ENCODE results near the gene AKR1C2.

DNA sequence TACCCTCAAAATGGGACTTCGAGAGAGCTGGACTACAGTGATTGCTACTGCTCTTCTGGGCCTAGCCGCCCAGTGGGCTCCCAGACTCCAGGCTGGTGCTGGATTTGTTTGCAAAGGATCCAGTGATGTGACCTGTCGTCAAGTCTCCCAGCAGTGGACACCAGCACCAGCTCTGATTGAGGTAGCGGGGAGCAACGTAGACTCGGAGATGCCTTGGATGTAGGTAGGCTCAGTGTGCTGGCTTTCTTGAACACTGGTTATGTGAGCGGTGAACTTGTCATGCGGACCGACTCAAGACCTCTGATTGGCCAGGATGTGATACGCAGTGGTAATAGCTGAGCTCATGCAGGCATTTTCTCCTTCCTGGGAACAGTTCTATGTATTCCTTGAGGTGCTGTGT, 19.4 kb downstream of the AKR1C2 start:
- no peak for TF ChIP-seq CEBPB (tag; IDR thresholded peaks at IDR 0.05)
- TF ChIP-seq, protein P1, sequence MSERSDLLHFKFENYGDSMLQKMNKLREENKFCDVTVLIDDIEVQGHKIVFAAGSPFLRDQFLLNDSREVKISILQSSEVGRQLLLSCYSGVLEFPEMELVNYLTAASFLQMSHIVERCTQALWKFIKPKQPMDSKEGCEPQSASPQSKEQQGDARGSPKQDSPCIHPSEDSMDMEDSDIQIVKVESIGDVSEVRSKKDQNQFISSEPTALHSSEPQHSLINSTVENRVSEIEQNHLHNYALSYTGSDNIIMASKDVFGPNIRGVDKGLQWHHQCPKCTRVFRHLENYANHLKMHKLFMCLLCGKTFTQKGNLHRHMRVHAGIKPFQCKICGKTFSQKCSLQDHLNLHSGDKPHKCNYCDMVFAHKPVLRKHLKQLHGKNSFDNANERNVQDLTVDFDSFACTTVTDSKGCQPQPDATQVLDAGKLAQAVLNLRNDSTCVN (CRISPR knock-in tag; IDR thresholded peaks at IDR 0.05), result no peak
- no peak for TF ChIP-seq ZNF695 (CRISPR knock-in tag; IDR thresholded peaks at IDR 0.05)
- TF ChIP-seq, protein P2, sequence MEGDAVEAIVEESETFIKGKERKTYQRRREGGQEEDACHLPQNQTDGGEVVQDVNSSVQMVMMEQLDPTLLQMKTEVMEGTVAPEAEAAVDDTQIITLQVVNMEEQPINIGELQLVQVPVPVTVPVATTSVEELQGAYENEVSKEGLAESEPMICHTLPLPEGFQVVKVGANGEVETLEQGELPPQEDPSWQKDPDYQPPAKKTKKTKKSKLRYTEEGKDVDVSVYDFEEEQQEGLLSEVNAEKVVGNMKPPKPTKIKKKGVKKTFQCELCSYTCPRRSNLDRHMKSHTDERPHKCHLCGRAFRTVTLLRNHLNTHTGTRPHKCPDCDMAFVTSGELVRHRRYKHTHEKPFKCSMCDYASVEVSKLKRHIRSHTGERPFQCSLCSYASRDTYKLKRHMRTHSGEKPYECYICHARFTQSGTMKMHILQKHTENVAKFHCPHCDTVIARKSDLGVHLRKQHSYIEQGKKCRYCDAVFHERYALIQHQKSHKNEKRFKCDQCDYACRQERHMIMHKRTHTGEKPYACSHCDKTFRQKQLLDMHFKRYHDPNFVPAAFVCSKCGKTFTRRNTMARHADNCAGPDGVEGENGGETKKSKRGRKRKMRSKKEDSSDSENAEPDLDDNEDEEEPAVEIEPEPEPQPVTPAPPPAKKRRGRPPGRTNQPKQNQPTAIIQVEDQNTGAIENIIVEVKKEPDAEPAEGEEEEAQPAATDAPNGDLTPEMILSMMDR (IDR thresholded peaks at IDR 0.05 in 2 of 3, conservative IDR thresholded peaks at IDR 0.05 in 1 of 3; ENCODE audit: insufficient read depth in 2 of 3, low read depth in 1 of 3, low read length in 3 of 3), result no peak
- no peak for TF ChIP-seq STAG1 (CRISPR knock-in tag; IDR thresholded peaks at IDR 0.05; ENCODE audit: borderline replicate concordance)
- TF ChIP-seq HCFC1 (IDR thresholded peaks at IDR 0.05; ENCODE audit: low read depth, low read length), result no peak

Measured in K562 (cell line).